IPS-18a (cell line): ENCODE measurements around the gene PPP1R11.

ENCODE experiments used
- H3K27ac ChIP-seq: one replicate; pipeline ENCODE4 v1.5.1; 2013; ENCODE audit warnings: low read length
- H3K27me3 ChIP-seq: one replicate; pipeline ENCODE4 v1.6.1; 2013; ENCODE audit warnings: mild to moderate bottlenecking, low read length; ENCODE audit not compliant: control insufficient read depth, insufficient read depth
- H3K36me3 ChIP-seq: one replicate; pipeline ENCODE4 v1.6.1; 2013; ENCODE audit warnings: low read depth, low read length; ENCODE audit not compliant: control insufficient read depth
- H3K4me1 ChIP-seq: one replicate; pipeline ENCODE4 v1.6.1; 2013; ENCODE audit warnings: low read depth, low read length; ENCODE audit not compliant: control insufficient read depth
- H3K4me3 ChIP-seq: one replicate; pipeline ENCODE4 v1.5.1; 2013; ENCODE audit warnings: low read length
- H3K9ac ChIP-seq: one replicate; pipeline ENCODE4 v1.6.1; 2013; ENCODE audit warnings: mild to moderate bottlenecking, low read length, moderate library complexity
- H3K9me3 ChIP-seq: one replicate; pipeline ENCODE4 v1.6.1; 2013; ENCODE audit warnings: low read depth, low read length; ENCODE audit not compliant: control insufficient read depth

PPP1R11 gene

GRCh38 chr6:30100585-30101443, 33.8 kb downstream of the PPP1R11 start:
- H3K4me3 ChIP-seq: peak overlapping the region; percentile 66
- no peaks in the 10 kb centered on the region for H3K36me3 ChIP-seq
- peak overlapping the region; percentile 0 for H3K9ac ChIP-seq
- peaks cover 88% of the 10 kb centered on the region for H3K27me3 ChIP-seq
- peaks cover 17% of the 10 kb centered on the region for H3K4me1 ChIP-seq
- H3K27ac ChIP-seq: no peak overlapping the region
- H3K9me3 ChIP-seq: no peaks in the 10 kb centered on the region

- H3K27ac ChIP-seq: no peak overlapping the region
Measured at GRCh38 chr6:30101444-30102413, 34.7 kb downstream of the PPP1R11 start.

GRCh38 chr6:30102414-30102969, 35.5 kb downstream of the PPP1R11 start:
- Histone ChIP-seq H3K9ac (no peak overlapping the region), H3K4me3 (peak overlapping the region; percentile 66), H3K4me1 (peaks cover 17% of the 10 kb centered on the region), H3K9me3 (no peaks in the 10 kb centered on the region), H3K27ac (no peak overlapping the region), H3K27me3 (peaks cover 77% of the 10 kb centered on the region), H3K36me3 (no peaks in the 10 kb centered on the region)

More at GRCh38 chr6:30101444-30102413, 34.7 kb downstream of the PPP1R11 start:
- Histone ChIP-seq H3K9me3 (no peaks in the 10 kb centered on the region), H3K9ac (no peak overlapping the region), H3K4me3 (peak overlapping the region; percentile 66), H3K27me3 (peaks cover 84% of the 10 kb centered on the region), H3K4me1 (peaks cover 17% of the 10 kb centered on the region), H3K36me3 (no peaks in the 10 kb centered on the region)

GRCh38 chr6:30102970-30103871, 36.2 kb downstream of the PPP1R11 start:
- no peaks in the 10 kb centered on the region for H3K9me3 ChIP-seq
- peak overlapping the region; percentile 33 for H3K4me3 ChIP-seq
- no peak overlapping the region for H3K27ac ChIP-seq
- H3K9ac ChIP-seq: no peak overlapping the region
- peaks cover 17% of the 10 kb centered on the region for H3K4me1 ChIP-seq
- H3K27me3 ChIP-seq: peaks cover 69% of the 10 kb centered on the region
- H3K36me3 ChIP-seq: no peaks in the 10 kb centered on the region

- H3K27me3 ChIP-seq: peaks cover 63% of the 10 kb centered on the region
- no peaks in the 10 kb centered on the region for H3K9me3 ChIP-seq
- H3K4me1 ChIP-seq: peaks cover 17% of the 10 kb centered on the region
- no peaks in the 10 kb centered on the region for H3K36me3 ChIP-seq
- peak overlapping the region; percentile 33 for H3K4me3 ChIP-seq
- no peak overlapping the region for H3K9ac ChIP-seq
- no peak overlapping the region for H3K27ac ChIP-seq
Measured at GRCh38 chr6:30103872-30104179, 36.8 kb downstream of the PPP1R11 start.

GRCh38 chr6:30104661-30105060, 37.7 kb downstream of the PPP1R11 start:
- Histone ChIP-seq H3K4me3 (no peak overlapping the region), H3K9ac (no peak overlapping the region), H3K36me3 (no peaks in the 10 kb centered on the region), H3K27me3 (peaks cover 55% of the 10 kb centered on the region), H3K9me3 (no peaks in the 10 kb centered on the region), H3K4me1 (peaks cover 16% of the 10 kb centered on the region), H3K27ac (no peak overlapping the region)

GRCh38 chr6:30111266-30111856, 44.4 kb downstream of the PPP1R11 start:
- Histone ChIP-seq H3K4me1 (no peaks in the 10 kb centered on the region), H3K27me3 (peaks cover 27% of the 10 kb centered on the region)

GRCh38 chr6:30112402-30112994, 45.5 kb downstream of the PPP1R11 start:
- Histone ChIP-seq H3K36me3 (no peaks in the 10 kb centered on the region), H3K27ac (no peak overlapping the region), H3K4me1 (no peaks in the 10 kb centered on the region), H3K4me3 (no peak overlapping the region), H3K9me3 (no peaks in the 10 kb centered on the region), H3K9ac (no peak overlapping the region), H3K27me3 (peaks cover 27% of the 10 kb centered on the region)

More at GRCh38 chr6:30111266-30111856, 44.4 kb downstream of the PPP1R11 start:
- no peaks in the 10 kb centered on the region for H3K36me3 ChIP-seq
- H3K9ac ChIP-seq: no peak overlapping the region
- no peaks in the 10 kb centered on the region for H3K9me3 ChIP-seq
- H3K27ac ChIP-seq: no peak overlapping the region
- H3K4me3 ChIP-seq: no peak overlapping the region

GRCh38 chr6:30113003-30113759, 46.2 kb downstream of the PPP1R11 start, which contains the start of gene TRIM31:
Gene TRIM31, minus strand, starts transcription at chr6:30113090. Its CDS starts 285 bp downstream, at chr6:30112805.
- Histone ChIP-seq H3K9ac (no peak within 1 kb of the TSS), H3K9me3 (no peaks in the 10 kb centered on the region), H3K4me3 (no peak within 1 kb of the TSS), H3K4me1 (no peaks in the 10 kb centered on the region), H3K27me3 (peaks cover 27% of the 10 kb centered on the region), H3K27ac (no peak within 1 kb of the TSS), H3K36me3 (no peaks in the 10 kb centered on the region)

GRCh38 chr6:30113841-30114240, 46.8 kb downstream of the PPP1R11 start:
- H3K27me3 ChIP-seq: peaks cover 27% of the 10 kb centered on the region
- H3K9ac ChIP-seq: no peak overlapping the region

More at GRCh38 chr6:30113841-30114240, 46.8 kb downstream of the PPP1R11 start:
- H3K4me3 ChIP-seq: no peak overlapping the region
- H3K27ac ChIP-seq: no peak overlapping the region
- no peaks in the 10 kb centered on the region for H3K36me3 ChIP-seq
- H3K4me1 ChIP-seq: no peaks in the 10 kb centered on the region
- no peaks in the 10 kb centered on the region for H3K9me3 ChIP-seq
